ENCODE results near the gene PMM1.
"Not testable (repeated sequence)": the region's sequence is repeated elsewhere in the genome, so short reads cannot be mapped to it uniquely, and the experiment has no call there.

Gene PMM1

DNA sequence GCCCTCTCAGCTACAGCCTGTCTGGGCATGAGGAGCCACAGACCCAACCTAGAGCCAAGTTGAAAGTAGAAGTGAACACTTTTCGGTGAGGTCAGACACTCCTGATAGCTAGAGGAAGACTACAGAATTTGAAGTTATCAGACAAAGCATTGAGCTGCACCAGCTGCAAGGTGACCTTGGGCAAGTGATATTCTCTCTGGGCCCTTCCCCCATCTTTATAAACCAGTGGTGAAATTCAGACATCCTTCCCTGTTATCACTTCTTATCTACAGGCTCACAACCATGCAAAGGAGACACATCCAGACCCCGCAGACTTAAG, 8.0 kb upstream of the PMM1 start:
- DNase-seq (ENCODE audit: low read depth in 1 of 2, low spot score in 1 of 2) = no peak

GRCh38 chr22:41596776-41597634, 7.4 kb upstream of the PMM1 start:
- no peak for DNase-seq (ENCODE audit: low read depth in 1 of 2, low spot score in 1 of 2)

DNA sequence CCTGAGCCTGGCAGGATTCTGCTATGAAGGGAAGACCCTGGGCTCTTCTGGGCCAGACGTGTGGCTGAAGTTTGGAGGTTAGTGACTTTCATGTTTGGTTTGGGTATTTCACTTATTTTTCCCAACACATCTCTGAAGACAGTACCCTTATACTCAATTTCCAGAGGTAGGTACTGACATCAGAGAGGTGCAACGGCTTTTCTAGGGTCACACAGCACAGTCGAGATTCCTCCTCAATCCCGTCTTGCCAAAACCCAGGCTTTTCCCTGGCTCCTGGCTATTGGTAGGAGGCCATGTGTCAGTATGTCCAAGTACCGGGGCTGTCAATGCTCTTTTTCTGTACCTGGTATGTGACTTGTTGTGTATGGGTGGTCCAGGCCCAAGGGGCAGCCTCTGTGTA, 6.1 kb upstream of the PMM1 start:
- no peak for DNase-seq (ENCODE audit: low read depth in 1 of 2, low spot score in 1 of 2)

GRCh38 chr22:41593336-41593960, 3.8 kb upstream of the PMM1 start:
- DNase-seq (ENCODE audit: low read depth in 1 of 2, low spot score in 1 of 2) = not testable (repeated sequence)

DNA sequence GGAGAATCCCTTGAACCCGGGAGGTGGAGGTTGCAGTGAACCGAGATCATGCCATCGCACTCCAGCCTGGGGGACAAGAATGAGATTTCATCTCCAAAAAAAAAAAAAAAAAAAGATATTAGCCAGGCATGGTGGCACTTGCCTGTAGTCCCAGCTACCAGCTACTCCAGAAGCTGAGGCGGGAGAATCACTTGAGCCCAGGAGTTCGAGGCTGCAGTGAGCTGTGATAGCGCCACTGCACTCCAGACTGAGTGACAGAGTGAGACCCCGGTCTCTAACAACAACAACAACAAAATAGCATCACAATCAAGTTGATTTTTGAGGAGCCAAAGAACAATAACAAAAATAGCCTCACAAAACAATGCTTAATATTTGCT, 2.3 kb downstream of the PMM1 start:
- no peak for DNase-seq (ENCODE audit: low read depth in 1 of 2, low spot score in 1 of 2)

DNA sequence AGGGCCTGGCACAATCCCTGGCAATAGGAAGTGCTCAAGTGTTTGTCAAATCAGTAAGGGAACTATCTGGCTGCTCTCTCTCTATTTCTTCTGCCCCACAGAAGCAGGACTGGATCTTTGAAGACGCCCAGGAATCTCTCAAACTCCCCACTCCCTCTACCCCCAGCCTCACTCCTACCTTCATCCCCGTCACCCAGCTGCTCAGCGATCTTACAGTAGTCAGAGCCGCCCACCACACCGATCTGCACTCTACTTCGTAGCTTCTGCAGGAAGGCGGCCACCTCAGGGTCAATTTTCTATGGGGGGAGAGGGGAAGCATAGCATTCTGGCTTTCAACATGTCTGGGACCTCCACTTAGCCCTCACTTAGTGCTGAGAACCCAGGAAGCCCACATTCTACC, 3.7 kb downstream of the PMM1 start:
- no peak for DNase-seq (ENCODE audit: low read depth in 1 of 2, low spot score in 1 of 2)

DNA sequence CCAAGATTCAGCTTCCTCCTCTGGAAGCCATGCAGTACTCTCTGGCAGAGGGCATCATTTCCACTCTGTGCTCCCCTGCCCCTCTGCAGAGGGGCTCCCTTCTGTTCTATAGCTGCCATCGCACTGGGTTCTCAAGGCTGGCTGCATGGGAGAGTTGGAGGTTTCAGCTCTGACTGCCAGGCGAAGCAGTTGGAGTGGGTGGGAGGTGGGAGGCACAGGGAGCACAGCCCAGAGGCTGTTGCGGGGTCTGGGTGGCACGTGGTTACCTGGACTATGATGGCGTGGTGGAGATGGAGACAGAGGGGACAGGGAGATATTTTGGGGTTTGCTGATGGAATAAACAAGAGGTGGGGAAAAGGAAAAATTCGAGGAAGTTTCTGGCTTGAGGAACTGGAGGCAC, 4.8 kb downstream of the PMM1 start:
- DNase-seq (ENCODE audit: low read depth in 1 of 2, low spot score in 1 of 2) = no peak

DNA sequence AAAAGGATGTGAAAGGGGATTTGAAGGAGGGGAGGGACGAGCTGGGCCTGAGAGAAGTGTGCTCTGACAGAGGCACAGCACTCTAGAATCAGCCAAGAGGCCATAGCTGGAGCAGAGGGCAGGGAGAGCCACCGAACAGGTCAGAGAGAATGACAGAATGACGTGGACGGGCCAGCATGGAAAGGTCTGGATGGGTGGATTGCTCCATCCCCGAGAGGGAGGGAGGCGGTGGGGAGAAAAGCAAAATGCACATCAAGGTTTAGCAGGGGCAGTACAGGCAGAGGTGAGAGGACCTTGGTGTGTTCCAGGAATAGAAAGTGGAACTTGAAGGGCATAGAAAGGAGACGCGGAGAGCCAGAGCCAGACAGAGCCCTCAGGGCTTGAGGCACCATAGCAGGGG, 6.9 kb downstream of the PMM1 start:
- DNase-seq (ENCODE audit: low read depth in 1 of 2, low spot score in 1 of 2) = no peak

DNA sequence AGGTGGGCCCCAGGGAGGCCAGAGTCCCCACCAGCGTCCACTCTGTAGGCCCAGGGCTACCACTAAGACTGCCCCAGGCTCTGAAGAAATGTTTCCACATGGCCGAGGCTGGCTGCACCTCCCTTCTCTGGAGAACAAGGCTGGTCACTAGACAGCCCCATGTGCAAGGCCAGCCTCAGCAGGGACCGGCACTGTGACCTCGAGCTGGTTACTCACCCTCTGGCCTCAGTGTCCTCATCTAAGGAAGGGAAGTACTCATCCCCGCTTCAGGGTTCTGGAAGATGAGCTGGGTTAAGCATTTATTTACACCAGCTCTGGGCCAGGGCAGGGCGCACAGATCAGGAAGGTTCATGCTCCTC, 9.7 kb downstream of the PMM1 start:
- no peak for DNase-seq (ENCODE audit: low read depth in 1 of 2, low spot score in 1 of 2)

- no peak for DNase-seq (ENCODE audit: low read depth in 1 of 2, low spot score in 1 of 2)
Measured at GRCh38 chr22:41579297-41579996, 10.2 kb downstream of the PMM1 start.

- DNase-seq (ENCODE audit: low read depth in 1 of 2, low spot score in 1 of 2) = no peak
Measured at GRCh38 chr22:41578818-41579217, 10.8 kb downstream of the PMM1 start.

DNA sequence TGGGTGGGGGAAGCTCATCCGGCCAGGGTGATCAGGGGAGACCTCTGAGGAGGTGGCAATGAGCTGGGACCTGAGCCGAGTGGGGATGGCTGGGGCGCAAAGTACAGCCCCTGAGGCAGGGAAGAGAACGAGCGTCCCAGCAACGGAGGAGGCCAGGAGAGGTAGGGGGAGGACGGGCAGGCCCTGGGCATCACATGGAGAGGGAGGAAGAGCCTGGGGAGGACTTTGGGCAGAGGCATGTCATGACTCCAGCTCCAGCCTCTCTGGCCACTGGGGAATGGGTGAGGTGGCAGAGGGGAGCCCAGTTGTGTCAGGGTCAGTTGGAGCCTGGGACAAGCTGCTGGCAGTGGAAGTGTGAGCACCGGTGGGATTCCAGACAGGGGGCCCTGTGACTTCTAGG, 11.5 kb downstream of the PMM1 start:
- no peak for DNase-seq (ENCODE audit: low read depth in 1 of 2, low spot score in 1 of 2)

DNA sequence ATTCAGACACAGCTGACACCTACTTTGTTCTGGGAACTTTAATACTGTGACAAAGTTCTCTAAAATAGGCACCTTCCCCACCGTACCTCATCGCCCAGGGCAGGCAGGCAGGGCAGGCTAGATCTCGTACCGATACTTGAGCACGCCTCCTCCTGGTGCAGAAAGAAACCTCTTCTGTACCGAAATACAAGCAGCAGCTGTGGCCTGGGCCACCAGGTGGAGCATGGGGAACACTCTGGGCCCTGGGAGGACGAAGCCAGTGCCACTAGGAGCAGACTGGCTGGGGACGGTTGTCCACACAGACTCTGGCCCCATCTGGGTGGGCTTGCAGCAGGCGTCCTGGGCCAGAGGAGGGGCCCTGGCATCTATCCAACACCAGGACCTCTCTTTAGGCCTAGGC, 12.8 kb downstream of the PMM1 start:
- DNase-seq (ENCODE audit: low read depth in 1 of 2, low spot score in 1 of 2) = no peak

- no peak for DNase-seq (ENCODE audit: low read depth in 1 of 2, low spot score in 1 of 2)
Measured at GRCh38 chr22:41575533-41575932, 14.1 kb downstream of the PMM1 start.

DNA sequence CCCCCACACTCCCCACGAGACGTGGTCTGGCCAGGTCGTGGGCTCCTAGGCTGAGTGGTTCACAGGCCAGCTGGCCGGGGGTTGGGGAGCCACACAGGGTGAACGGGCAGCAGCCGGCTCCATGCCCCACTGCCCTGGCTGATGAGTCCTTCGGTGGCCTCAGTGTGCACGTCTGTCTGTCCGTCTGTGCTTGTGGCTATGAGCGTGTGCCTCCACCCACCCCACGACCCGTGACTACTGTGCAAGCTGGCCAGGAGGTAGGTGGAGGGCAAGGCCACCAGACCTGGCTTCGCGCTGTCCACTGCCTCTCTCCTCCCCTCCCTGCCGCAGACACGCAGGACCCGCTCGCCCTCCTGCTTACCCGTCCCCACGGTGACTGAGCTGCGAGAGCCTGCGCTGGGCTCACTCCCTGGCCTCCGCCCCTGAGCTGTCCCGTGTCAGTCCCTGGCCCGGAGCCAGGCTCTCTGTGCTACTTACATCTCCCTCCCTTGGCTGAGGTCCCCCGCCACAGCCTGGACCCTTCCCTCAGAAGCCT, 14.7 kb downstream of the PMM1 start:
- DNase-seq (ENCODE audit: low read depth in 1 of 2, low spot score in 1 of 2) = no peak

DNA sequence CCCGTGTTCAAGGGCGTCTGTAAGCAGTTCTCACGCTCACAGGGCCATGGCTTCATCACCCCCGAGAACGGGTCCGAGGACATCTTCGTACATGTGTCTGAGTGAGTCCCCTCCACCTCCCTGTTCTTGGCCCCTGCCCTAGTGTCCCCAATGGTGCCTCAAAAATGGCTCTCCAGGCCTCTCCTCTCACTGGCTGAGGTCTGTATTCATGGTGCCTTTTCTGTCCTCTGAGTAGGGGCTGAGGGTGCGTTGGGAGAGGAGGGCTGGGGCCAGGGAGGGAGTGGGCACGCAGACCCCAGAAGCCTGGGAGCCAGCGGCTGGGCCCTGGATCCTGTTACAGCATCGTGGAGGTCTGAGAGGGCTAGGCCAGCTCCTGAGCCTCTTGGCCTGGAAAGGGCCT, 16.0 kb downstream of the PMM1 start:
- DNase-seq (ENCODE audit: low read depth in 1 of 2, low spot score in 1 of 2) = no peak

DNA sequence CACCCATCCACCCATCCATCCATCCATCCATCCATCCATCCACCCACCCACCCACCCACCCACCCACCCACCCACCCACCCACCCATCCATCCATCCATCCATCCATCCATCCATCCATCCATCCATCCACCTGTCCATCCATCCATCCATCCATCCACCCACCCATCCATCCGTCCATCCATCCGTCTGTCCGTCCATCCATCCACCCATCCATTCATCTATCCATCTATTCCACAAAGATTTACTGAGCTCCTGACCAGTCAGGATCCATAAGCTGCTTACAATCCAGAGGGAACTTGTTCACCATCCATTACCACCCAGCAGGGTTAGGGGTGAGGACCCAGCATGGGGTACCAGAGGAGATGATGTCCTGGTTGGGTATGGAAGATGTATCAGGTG, 17.3 kb downstream of the PMM1 start:
- not testable (repeated sequence) for DNase-seq (ENCODE audit: low read depth in 1 of 2, low spot score in 1 of 2)

GRCh38 chr22:41571786-41572185, 17.9 kb downstream of the PMM1 start:
- DNase-seq (ENCODE audit: low read depth in 1 of 2, low spot score in 1 of 2) = no peak

GRCh38 chr22:41570221-41570620, 19.4 kb downstream of the PMM1 start:
- DNase-seq (ENCODE audit: low read depth in 1 of 2, low spot score in 1 of 2) = no peak

- DNase-seq (ENCODE audit: low read depth in 1 of 2, low spot score in 1 of 2) = no peak
Measured at GRCh38 chr22:41568811-41569210, 20.8 kb downstream of the PMM1 start.

DNA sequence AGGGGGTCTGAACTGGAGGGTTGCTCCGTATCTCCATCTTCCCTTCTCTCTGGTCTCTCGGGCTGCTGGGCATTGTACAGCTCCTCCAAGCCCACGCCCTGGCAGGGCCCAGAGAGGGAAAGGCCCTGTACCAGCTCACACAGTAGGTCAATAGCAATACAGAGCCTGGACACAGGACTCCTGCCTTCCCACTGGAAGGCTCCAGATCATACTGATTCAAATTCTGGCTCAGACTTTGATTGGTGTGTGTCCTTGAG, 22.2 kb downstream of the PMM1 start:
- DNase-seq (ENCODE audit: low read depth in 1 of 2, low spot score in 1 of 2) = no peak

DNA sequence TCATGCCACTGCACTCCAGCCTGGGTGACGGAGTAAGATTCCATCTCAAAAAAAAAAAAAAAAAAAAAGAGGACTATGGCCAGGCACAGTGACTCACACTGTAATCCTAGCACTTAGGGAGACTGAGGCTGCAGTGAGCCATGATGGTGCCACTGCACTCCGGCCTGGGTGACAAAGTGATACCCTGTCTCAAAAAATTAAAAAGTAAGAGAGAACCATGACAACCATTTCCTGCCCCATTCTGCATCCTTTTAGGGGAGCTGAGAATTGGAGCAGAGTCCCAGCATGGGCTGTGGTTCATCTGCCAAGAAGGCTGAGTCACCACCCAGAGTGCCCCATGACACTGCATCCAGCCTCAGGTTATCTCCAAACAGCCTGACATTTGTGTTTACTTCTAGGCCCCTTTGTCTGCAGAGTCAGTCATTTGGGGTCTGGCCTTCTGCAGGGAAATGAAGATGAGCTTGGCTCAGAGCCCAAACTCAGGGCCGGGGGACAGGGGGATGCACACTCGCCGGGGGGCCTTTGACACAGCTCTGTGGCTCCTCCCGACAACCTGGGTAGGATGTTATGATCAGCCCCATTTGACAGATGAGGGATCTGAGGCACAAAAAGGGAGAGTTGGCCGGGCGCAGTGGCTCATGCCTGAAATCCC, 24.1 kb downstream of the PMM1 start:
- no peak for DNase-seq (ENCODE audit: low read depth in 1 of 2, low spot score in 1 of 2)
